Kidney (tissue), 14 donors: ENCODE data around the gene TTC28. TPM values are rescaled to one million over a fixed set of nuclear protein-coding genes. Genes with fewer than 3 reads are reported as not detected.

Source experiments
- DNase-seq, 5 donors: peaks; one replicate each; pipeline ENCODE4 v3.0.0-alpha.2; 2013 to 2020
- FAIRE-seq: peaks from 2 replicates; lab custom pipeline; 2012; peaks lifted over from hg19 to GRCh38; lab: Jason Lieb, UNC
- H3K27ac ChIP-seq, 2 donors: one replicate each; pipeline ENCODE4 v1.7.0; 2013; ENCODE audit warnings: low read depth in 2 of 2, low read length in 2 of 2, inconsistent platforms in 1 of 2
- H3K27me3 ChIP-seq: one replicate; pipeline ENCODE4 v1.7.1; 2013; ENCODE audit warnings: low read length, inconsistent platforms; ENCODE audit not compliant: control insufficient read depth, insufficient read depth
- H3K36me3 ChIP-seq, 3 donors: one replicate each; pipeline versions ENCODE4 v1.7.0 to v1.7.1; 2013; ENCODE audit warnings: low read length in 3 of 3, control low read depth in 1 of 3, inconsistent platforms in 1 of 3; ENCODE audit not compliant: insufficient read depth in 3 of 3, control insufficient read depth in 2 of 3
- H3K4me1 ChIP-seq, 3 donors: one replicate each; pipeline versions ENCODE4 v1.7.0 to v1.7.1; 2013; ENCODE audit warnings: low read length in 3 of 3, inconsistent platforms in 1 of 3, low read depth in 1 of 3; ENCODE audit not compliant: control insufficient read depth in 2 of 3, insufficient read depth in 2 of 3
- H3K4me3 ChIP-seq, 3 donors: one replicate each; pipeline versions ENCODE4 v1.7.0 to v1.8.1; 2013; ENCODE audit warnings: low read length in 3 of 3, control low read depth in 1 of 3, inconsistent platforms in 1 of 3
- H3K9ac ChIP-seq, 3 donors: one replicate each; pipeline versions ENCODE4 v1.7.0 to v1.7.1; 2013; ENCODE audit warnings: low read length in 3 of 3, control low read depth in 1 of 3, inconsistent platforms in 1 of 3
- H3K9me3 ChIP-seq, 3 donors: one replicate each; pipeline versions ENCODE4 v1.7.0 to v1.7.1; 2013; ENCODE audit warnings: low read length in 3 of 3, control low read depth in 1 of 3, inconsistent platforms in 1 of 3; ENCODE audit not compliant: control insufficient read depth in 2 of 3, insufficient read depth in 1 of 3
- intact Hi-C: fragments of 100-400 bp; cut with DNase I; formaldehyde crosslinking; loops from one replicate; pipeline ENCODE4 v1.11.1; 2022
- polyA plus RNA-seq: library from polyadenylated mRNA; stranded (reverse); fragments of 350-450 nt; fragmentation: Illumina TruSeq; extraction: RNeasy Lipid Tissue Mini Kit (QIAGEN cat#74804); gene quantifications from one replicate; pipeline ENCODE4 v1.2.3, GENCODE V29; 2014; ENCODE audit warnings: low read depth, low replicate concordance; ENCODE audit not compliant: insufficient read depth
- total RNA-seq: library from RNA; stranded (reverse); fragmentation: NEBNext Ultra II Directional; extraction: Animal tissue kit (Norgen Biotek cat#: 25700); gene quantifications from one replicate; pipeline ENCODE4 v1.2.1, GENCODE V29; 2021
- TF ChIP-seq, protein P1 (sequence below): IDR thresholded peaks from 3 replicates; pipeline ENCODE4 v1.5.1; 2012; ENCODE audit warnings: mild to moderate bottlenecking, moderate library complexity, borderline replicate concordance; ENCODE audit not compliant: insufficient read depth; ENCODE audit errors: extremely low read depth
- donor health status: control.
- donor health status: control.
- donor health status: control.
- donor health status: control.
- donor health status: control.
- donor health status: DM: yes; HTN: yes; CAD: no.
- donor health status: Normal renal cell carcinoma (clear cell type).

Gene TTC28
- total and polyA plus RNA-seq, 2 donors from 2014 or later: 3.5 to 40.2 TPM

DNA sequence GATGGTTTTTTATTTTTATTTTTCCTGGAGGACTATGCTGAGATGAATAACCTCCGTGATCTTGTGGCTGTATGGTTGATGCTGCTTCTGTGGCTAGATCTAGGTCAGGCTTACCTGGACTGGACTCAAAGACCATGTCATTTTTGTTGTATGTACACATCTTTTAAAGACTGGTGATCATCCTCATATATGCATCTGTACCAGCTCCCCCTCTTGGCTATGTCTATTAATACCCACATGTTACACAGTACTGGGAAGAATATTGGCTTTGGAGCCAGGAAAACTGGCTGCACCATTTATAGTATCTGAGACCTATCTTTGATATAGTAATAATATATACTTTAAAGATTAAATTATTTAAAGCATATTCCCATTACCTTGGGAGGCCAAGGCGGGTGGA is 742.2 kb downstream of the TTC28 start:
- Histone ChIP-seq H3K9ac (no peak overlapping the region), H3K9me3 (no peaks in the 10 kb centered on the region), H3K4me1 (no peaks in the 10 kb centered on the region), H3K27ac (no peak overlapping the region), H3K4me3 (no peak overlapping the region), H3K36me3 (peaks cover 0 to 2% (median 0%) of the 10 kb centered on the region in 3 donors), H3K27me3 (no peaks in the 10 kb centered on the region)
- TF ChIP-seq, protein P1, sequence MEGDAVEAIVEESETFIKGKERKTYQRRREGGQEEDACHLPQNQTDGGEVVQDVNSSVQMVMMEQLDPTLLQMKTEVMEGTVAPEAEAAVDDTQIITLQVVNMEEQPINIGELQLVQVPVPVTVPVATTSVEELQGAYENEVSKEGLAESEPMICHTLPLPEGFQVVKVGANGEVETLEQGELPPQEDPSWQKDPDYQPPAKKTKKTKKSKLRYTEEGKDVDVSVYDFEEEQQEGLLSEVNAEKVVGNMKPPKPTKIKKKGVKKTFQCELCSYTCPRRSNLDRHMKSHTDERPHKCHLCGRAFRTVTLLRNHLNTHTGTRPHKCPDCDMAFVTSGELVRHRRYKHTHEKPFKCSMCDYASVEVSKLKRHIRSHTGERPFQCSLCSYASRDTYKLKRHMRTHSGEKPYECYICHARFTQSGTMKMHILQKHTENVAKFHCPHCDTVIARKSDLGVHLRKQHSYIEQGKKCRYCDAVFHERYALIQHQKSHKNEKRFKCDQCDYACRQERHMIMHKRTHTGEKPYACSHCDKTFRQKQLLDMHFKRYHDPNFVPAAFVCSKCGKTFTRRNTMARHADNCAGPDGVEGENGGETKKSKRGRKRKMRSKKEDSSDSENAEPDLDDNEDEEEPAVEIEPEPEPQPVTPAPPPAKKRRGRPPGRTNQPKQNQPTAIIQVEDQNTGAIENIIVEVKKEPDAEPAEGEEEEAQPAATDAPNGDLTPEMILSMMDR: no peak
- DNase-seq (no peak), FAIRE-seq (no peak)
- intact Hi-C loops: no loop called here

DNA sequence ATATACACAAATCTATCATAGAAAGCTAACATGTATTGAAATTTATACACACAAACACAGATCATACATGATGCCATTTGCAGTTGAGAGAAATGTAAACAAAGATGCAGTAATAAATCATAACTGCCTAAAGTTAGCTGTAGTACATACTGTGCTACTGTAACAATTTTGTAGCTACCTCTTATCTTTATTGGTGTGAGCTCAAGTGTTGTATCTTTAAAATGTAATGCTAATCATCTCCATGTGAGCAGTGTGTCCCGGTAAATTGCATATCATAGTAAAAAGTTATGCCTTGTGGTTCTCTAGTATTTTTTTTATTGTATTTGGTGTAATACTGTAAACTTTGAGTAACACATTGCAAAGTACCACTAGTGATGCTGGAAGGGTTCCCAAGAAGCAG is 743.7 kb downstream of the TTC28 start:
- H3K9me3 ChIP-seq: no peaks in the 10 kb centered on the region
- no peaks in the 10 kb centered on the region for H3K27me3 ChIP-seq
- no peak overlapping the region for H3K27ac ChIP-seq
- DNase-seq (no peak), FAIRE-seq (no peak)
- peaks cover 0 to 2% (median 0%) of the 10 kb centered on the region in 3 donors for H3K36me3 ChIP-seq
- no peak overlapping the region for H3K4me3 ChIP-seq
- TF ChIP-seq, protein P1: no peak
- intact Hi-C loops: no loop called here
- H3K4me1 ChIP-seq: no peaks in the 10 kb centered on the region
- H3K9ac ChIP-seq: no peak overlapping the region

DNA sequence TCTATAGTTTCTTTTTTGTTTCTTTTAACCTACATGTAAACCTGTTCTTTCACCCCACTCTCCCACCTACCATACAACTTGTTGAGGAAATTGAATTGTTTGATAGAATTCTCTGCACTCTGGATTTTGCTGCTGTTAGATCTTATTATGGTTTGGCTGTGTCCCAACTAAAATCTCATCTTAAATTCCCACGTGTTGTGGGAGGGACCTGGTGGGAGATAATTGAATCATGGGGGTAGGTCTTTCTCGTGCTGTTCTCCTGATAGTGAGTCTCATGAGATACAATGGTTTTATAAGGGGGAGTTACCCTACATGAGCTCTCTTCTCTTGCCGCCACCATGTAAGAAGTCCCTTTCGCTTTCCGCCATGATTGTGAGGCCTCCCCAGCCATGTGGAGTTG is 745.6 kb downstream of the TTC28 start:
- intact Hi-C loops: no loop called here
- no peaks in the 10 kb centered on the region for H3K27me3 ChIP-seq
- H3K9ac ChIP-seq: no peak overlapping the region
- TF ChIP-seq, protein P1: no peak
- DNase-seq (no peak), FAIRE-seq (no peak)
- no peak overlapping the region for H3K4me3 ChIP-seq
- H3K9me3 ChIP-seq: no peaks in the 10 kb centered on the region
- no peaks in the 10 kb centered on the region for H3K4me1 ChIP-seq
- H3K27ac ChIP-seq: no peak overlapping the region
- H3K36me3 ChIP-seq: peaks cover 0 to 2% (median 0%) of the 10 kb centered on the region in 3 donors
